22Rv1 (cell line): Measurements from ENCODE around the gene LYZL6.

ENCODE experiments used
- CTCF ChIP-seq: fragments of 450-650 bp; IDR thresholded peaks from 2 replicates; pipeline ENCODE4 v1.5.1; 2017; ENCODE audit warnings: mild to moderate bottlenecking
- ZFX ChIP-seq: fragments of 450-650 bp; IDR thresholded peaks from 2 replicates; pipeline ENCODE4 v1.6.1; 2017; ENCODE audit warnings: antibody characterized with exemption, borderline replicate concordance

- TF ChIP-seq CTCF (no peak), ZFX (no peak)
Observed at GRCh38 chr17:35968520-35969054, 25.1 kb upstream of the LYZL6 start.
